WTC11 (cell line): Measurements from ENCODE around the gene PPM1G. TPM values are rescaled to one million over a fixed set of nuclear protein-coding genes. Genes with fewer than 3 reads are reported as not detected.

ENCODE experiments used
- CREM ChIP-seq: sonication (generic); formaldehyde crosslinking; IDR thresholded peaks from 2 replicates; pipeline ENCODE4 v1.8.1; 2022; ENCODE audit warnings: mild to moderate bottlenecking, missing genetic modification reagents, moderate library complexity
- HMGA2 ChIP-seq: fragments of 250-450 bp; sonication (Bioruptor Pico); IDR thresholded peaks from 2 replicates; pipeline ENCODE4 v1.4.0; 2021; ENCODE audit warnings: mild to moderate bottlenecking, moderate library complexity
- JUN ChIP-seq: sonication (generic); formaldehyde crosslinking; IDR thresholded peaks from 2 replicates; pipeline ENCODE4 v1.8.0; 2023; ENCODE audit warnings: mild to moderate bottlenecking, missing genetic modification reagents
- TP53 ChIP-seq: sonication (generic); formaldehyde crosslinking; IDR thresholded peaks from 2 replicates; pipeline ENCODE4 v1.8.1; 2023; ENCODE audit warnings: mild to moderate bottlenecking, missing genetic modification reagents
- ZNF138 ChIP-seq: sonication (generic); formaldehyde crosslinking; conservative IDR thresholded peaks from 2 replicates; pipeline ENCODE4 v1.8.1; 2022; ENCODE audit warnings: mild to moderate bottlenecking, moderate library complexity, missing genetic modification reagents
- ZNF425 ChIP-seq: fragments of 250-450 bp; sonication (Bioruptor Pico); conservative IDR thresholded peaks from 2 replicates; pipeline ENCODE4 v1.9.0; 2021; ENCODE audit warnings: mild to moderate bottlenecking
- total RNA-seq: library from RNA; stranded (reverse); gene quantifications from 3 replicates; pipeline ENCODE4 v1.2.3, GENCODE V29; 2021

The PPM1G gene
- total RNA-seq, 1 experiment from 2014 or later, result 193 TPM

- TF ChIP-seq ZNF425 (CRISPR knock-in tag) (no peak), JUN (no peak), ZNF138 (no peak), CREM (CRISPR knock-in tag) (no peak), HMGA2 (CRISPR knock-in tag) (no peak), TP53 (CRISPR knock-in tag) (no peak)
These were observed 74.1 kb downstream of the PPM1G start (continued) for GRCh38 chr2:27335311-27335710.

Other genes with a start within 250 kb of the PPM1G start
- gene ATRAID, start 197.6 kb downstream of the PPM1G start, total RNA-seq, result 97.2 to 115 TPM (median 109 TPM) in 3 replicates
- 80.8 to 111 TPM (median 86.4 TPM) in 3 replicates for gene SLC5A6, start 197.3 kb downstream of the PPM1G start, total RNA-seq
- gene CAD, start 192.2 kb downstream of the PPM1G start, total RNA-seq, result 145 to 178 TPM (median 150 TPM) in 3 replicates
- gene SLC30A3, start 146.5 kb downstream of the PPM1G start, total RNA-seq, result 8.0 to 8.9 TPM (median 8.1 TPM) in 3 replicates
- 0.18 to 0.44 TPM (median 0.34 TPM) in 3 replicates for gene DNAJC5G, start 134.2 kb downstream of the PPM1G start, total RNA-seq
- 3.0 to 3.4 TPM (median 3.3 TPM) in 3 replicates for gene TRIM54, start 127.2 kb downstream of the PPM1G start, total RNA-seq
- gene UCN, start 101.1 kb downstream of the PPM1G start, total RNA-seq, result 0.68 to 1.2 TPM (median 0.71 TPM) in 3 replicates
- 51.5 to 60.4 TPM (median 59.3 TPM) in 3 replicates for gene MPV17, start 86.5 kb downstream of the PPM1G start, total RNA-seq
- 103 to 123 TPM (median 107 TPM) in 3 replicates for gene GTF3C2, start 52.8 kb downstream of the PPM1G start, total RNA-seq
- gene EIF2B4, start 39.3 kb downstream of the PPM1G start, total RNA-seq, result 46.6 to 53.6 TPM (median 49.1 TPM) in 3 replicates
- 72.5 to 75.3 TPM (median 74.7 TPM) in 3 replicates for gene SNX17, start 39.0 kb downstream of the PPM1G start, total RNA-seq
- gene ZNF513, start 28.9 kb downstream of the PPM1G start, total RNA-seq, result 23.6 to 27.4 TPM (median 24.5 TPM) in 3 replicates
- gene NRBP1, start 19.0 kb upstream of the PPM1G start, total RNA-seq, result 108 to 110 TPM (median 108 TPM) in 3 replicates
- 41.9 to 50.0 TPM (median 49.2 TPM) in 3 replicates for gene KRTCAP3, start 32.8 kb upstream of the PPM1G start, total RNA-seq
- gene IFT172, start 80.2 kb upstream of the PPM1G start, total RNA-seq, result 19.8 to 25.3 TPM (median 22.7 TPM) in 3 replicates
- gene FNDC4, start 85.6 kb upstream of the PPM1G start, total RNA-seq, result 12.5 to 14.1 TPM (median 13.0 TPM) in 3 replicates
- 0.64 to 1.1 TPM (median 0.72 TPM) in 3 replicates for gene GCKR, start 87.2 kb upstream of the PPM1G start, total RNA-seq
- 31.1 to 34.2 TPM (median 33.2 TPM) in 3 replicates for gene ZNF512, start 173.5 kb upstream of the PPM1G start, total RNA-seq
- 1.9 to 2.9 TPM (median 2.0 TPM) in 3 replicates for gene CCDC121, start 219.4 kb upstream of the PPM1G start, total RNA-seq
- 35.9 to 38.4 TPM (median 37.8 TPM) in 3 replicates for gene GPN1, start 219.5 kb upstream of the PPM1G start, total RNA-seq